Body of pancreas (tissue), 4 donors: Measurements from ENCODE around the gene LRRC4. TPM values are rescaled to one million over a fixed set of nuclear protein-coding genes. Genes with fewer than 3 reads are reported as not detected.

Source experiments
- ATAC-seq: fragments of 150-250 bp; one replicate; pipeline ENCODE4 v1.9.1; 2016
- DNase-seq, 4 donors: peaks; one replicate each; pipeline ENCODE4 v3.0.0-alpha.2; 2019
- H3K27ac ChIP-seq, 4 donors: fragments of 200-600 bp; sonication (generic); 1 replicate in 3 of 4; 2 replicates in 1 of 4; pipeline versions ENCODE4 v1.5.1 to v1.6.1; 2016 to 2019; ENCODE audit warnings: mild to moderate bottlenecking in 1 of 4, mixed read lengths in 1 of 4, moderate library complexity in 1 of 4
- H3K27me3 ChIP-seq, 2 donors: fragments of 200-600 bp; sonication (generic); one replicate each; pipeline ENCODE4 v1.6.0; 2016; ENCODE audit warnings: mild to moderate bottlenecking in 1 of 2
- H3K36me3 ChIP-seq, 2 donors: fragments of 200-600 bp; sonication (generic); replicated peaks in 1 of 2; 2 replicates each; pipeline ENCODE4 v1.5.1; 2016; ENCODE audit warnings: low read depth in 2 of 2; ENCODE audit not compliant: insufficient read depth in 1 of 2
- H3K4me1 ChIP-seq: fragments of 200-600 bp; sonication (generic); one replicate; pipeline ENCODE4 v1.6.0; 2016
- H3K4me3 ChIP-seq, 2 donors: fragments of 200-600 bp; sonication (generic); 1 replicate in 1 of 2; 2 replicates in 1 of 2; pipeline ENCODE4 v1.5.1; 2016 to 2019
- H3K9me3 ChIP-seq, 3 donors: fragments of 200-600 bp; sonication (generic); 1 replicate in 2 of 3; 2 replicates in 1 of 3; pipeline ENCODE4 v1.5.1; 2016
- POLR2A ChIP-seq, 3 donors: fragments of 450-650 bp; IDR thresholded peaks; one replicate each; pipeline ENCODE4 v1.6.1; 2016; ENCODE audit warnings: antibody characterized with exemption in 3 of 3, mild to moderate bottlenecking in 2 of 3
- WGBS, 2 donors: methylation state at CpG; one replicate each; pipeline ENCODE4 v1.1.5; 2017; 5-methylcytosine and 5-hydroxymethylcytosine counted together
- intact Hi-C: fragments of 100-400 bp; cut with DNase I; formaldehyde crosslinking; loops from one replicate; pipeline ENCODE4 v1.15.1; 2023
- total RNA-seq, 2 donors: library from RNA; depleted of rRNA; stranded (reverse); fragments of >200 nt; gene quantifications; one replicate each; pipeline ENCODE4 v1.1.0, GENCODE V29; 2016
- TF ChIP-seq, protein P1 (sequence below), 7 experiments: fragments of 450-650 bp in 4 of 7; fragments of 200-600 bp in 3 of 7; sonication (generic) in 3 of 7; IDR thresholded peaks; one replicate each; pipeline ENCODE4 v1.5.1; 2016 to 2019; ENCODE audit warnings: antibody characterized with exemption in 7 of 7

The LRRC4 gene
- total RNA-seq, 2 donors from 2014 or later: under 0.01 to 0.33 TPM

GRCh38 chr7:127988751-127989150 is 42.5 kb downstream of the LRRC4 start:
- no peak for ATAC-seq
- Histone ChIP-seq H3K4me3 (no peak overlapping the region), H3K27ac (no peak overlapping the region), H3K27me3 (no peaks in the 10 kb centered on the region), H3K4me1 (peaks cover 40% of the 10 kb centered on the region), H3K9me3 (no peaks in the 10 kb centered on the region), H3K36me3 (peaks cover 0 to 8% of the 10 kb centered on the region in 2 donors)
- no peak for DNase-seq
- no peak for TF ChIP-seq POLR2A (IDR thresholded peaks at IDR 0.05)
- TF ChIP-seq, protein P1, sequence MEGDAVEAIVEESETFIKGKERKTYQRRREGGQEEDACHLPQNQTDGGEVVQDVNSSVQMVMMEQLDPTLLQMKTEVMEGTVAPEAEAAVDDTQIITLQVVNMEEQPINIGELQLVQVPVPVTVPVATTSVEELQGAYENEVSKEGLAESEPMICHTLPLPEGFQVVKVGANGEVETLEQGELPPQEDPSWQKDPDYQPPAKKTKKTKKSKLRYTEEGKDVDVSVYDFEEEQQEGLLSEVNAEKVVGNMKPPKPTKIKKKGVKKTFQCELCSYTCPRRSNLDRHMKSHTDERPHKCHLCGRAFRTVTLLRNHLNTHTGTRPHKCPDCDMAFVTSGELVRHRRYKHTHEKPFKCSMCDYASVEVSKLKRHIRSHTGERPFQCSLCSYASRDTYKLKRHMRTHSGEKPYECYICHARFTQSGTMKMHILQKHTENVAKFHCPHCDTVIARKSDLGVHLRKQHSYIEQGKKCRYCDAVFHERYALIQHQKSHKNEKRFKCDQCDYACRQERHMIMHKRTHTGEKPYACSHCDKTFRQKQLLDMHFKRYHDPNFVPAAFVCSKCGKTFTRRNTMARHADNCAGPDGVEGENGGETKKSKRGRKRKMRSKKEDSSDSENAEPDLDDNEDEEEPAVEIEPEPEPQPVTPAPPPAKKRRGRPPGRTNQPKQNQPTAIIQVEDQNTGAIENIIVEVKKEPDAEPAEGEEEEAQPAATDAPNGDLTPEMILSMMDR (IDR thresholded peaks at IDR 0.05): no peak
- intact Hi-C loops: no loop called here
- 53 to 56% methylated on average over 1 of the region's 1 CpG for WGBS, 2 donors

DNA sequence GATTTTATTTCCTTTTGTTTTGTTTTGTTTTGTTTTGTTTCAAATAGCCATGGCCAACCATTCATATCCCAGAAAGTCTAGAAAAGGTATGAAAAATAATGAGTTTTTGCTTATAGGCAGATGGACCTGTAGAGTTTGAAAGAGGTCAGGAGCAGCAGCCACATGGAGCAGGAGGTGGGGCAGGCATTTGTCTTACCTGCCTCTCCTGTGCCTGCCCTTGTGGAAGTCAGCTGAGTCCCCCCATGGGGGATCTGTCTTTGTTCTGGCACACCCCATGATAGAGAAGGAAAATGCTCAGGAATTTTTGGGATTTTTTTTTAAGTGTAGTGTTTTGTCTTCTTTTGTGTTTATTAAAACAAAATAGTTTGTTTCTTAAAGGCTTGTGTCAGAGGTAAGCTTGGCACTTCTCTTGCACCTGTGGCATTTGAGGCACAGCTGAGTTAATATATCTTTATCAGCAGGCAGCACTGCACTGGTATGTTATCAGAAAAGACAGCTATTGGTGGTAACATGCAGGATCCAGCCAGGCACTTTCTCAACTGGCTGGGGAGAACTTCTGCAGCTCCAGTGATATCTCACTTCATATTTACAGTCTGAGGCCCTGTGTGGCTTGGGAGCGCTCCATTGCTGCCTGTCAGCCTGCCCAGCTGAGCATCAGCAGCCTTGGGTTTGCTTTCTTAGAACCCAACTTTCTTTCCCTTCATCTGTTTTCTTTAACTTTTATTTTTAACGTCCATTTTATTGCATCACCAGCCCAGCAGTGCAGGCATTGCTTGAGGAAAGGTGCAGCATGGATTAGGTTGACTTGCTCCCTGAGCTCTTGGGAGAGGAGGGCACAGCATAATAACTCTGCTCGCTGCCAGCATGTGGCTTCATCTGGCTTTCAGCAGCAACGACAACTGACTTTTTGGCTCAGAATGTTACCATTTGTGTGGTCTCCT is 44.4 kb downstream of the LRRC4 start:
- Histone ChIP-seq H3K27ac (peak overlapping the region in 2 of 4 donors; percentile 25 to 53), H3K4me1 (peaks cover 42% of the 10 kb centered on the region), H3K27me3 (no peaks in the 10 kb centered on the region), H3K9me3 (no peaks in the 10 kb centered on the region), H3K36me3 (peaks cover 0 to 8% of the 10 kb centered on the region in 2 donors), H3K4me3 (no peak overlapping the region)
- 26 to 40% methylated on average over 4 of the region's 4 CpGs for WGBS, 2 donors
- intact Hi-C loops: no loop called here
- peak; percentile 51 to 79 (median 71) for DNase-seq
- ATAC-seq: peak; percentile 82
- TF ChIP-seq, protein P1 (IDR thresholded peaks at IDR 0.05): no peak
- no peak for TF ChIP-seq POLR2A (IDR thresholded peaks at IDR 0.05)

DNA sequence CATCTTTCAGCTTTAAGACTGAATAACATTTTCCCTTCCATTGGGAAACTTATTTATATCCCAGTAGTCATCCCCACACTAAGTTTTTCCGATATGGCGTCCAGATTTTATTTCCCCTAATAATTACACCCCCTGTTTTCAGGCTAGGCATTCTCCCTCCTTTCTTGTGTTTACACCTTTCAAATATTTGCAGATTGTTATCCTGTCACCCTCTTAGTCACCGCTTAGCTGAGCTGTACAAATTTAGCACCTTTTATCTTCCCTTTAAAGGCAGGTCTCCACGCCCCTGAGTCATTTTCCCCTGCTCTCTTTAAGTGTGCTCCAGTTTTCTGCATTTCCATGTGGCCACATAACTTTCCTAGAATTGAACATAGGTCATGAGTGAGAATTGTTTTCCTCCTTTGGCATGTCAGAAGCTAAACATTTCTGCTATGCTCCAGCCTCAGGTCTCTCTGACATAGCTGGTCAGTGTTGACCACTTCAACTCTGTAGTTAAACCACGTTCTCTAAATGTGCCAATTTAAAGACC is 47.4 kb downstream of the LRRC4 start:
- WGBS, 2 donors: 30 to 36% methylated on average over 5 of the region's 5 CpGs

DNA sequence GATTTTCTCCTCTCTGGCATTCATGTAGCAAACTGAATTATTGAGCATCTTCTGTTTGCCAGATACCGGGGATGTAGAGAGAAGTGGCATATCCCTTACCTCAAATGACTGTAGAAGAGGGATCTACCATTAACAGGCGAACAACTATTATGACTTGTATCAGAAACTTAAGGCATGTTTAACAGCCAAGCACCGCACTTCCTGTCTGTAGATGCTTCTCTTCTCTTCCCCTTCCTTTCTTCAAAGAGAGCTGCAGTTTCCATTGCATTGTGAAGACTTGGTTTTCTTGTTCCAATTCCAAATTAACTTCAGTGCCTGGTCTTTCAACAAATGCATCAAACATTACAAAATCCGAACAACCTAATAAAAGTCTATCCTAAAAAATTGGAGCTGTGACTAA is 49.3 kb downstream of the LRRC4 start:
- H3K4me3 ChIP-seq: no peak overlapping the region
- 91 to 97% methylated on average over 4 of the region's 4 CpGs for WGBS, 2 donors
- H3K27ac ChIP-seq: no peak overlapping the region
- peaks cover 0 to under 1% of the 10 kb centered on the region in 2 donors for H3K36me3 ChIP-seq
- ATAC-seq: no peak
- intact Hi-C loops: no loop called here
- DNase-seq: no peak
- H3K9me3 ChIP-seq: peaks cover 0 to 3% (median 0%) of the 10 kb centered on the region in 3 donors
- H3K27me3 ChIP-seq: no peaks in the 10 kb centered on the region
- TF ChIP-seq, protein P1 (IDR thresholded peaks at IDR 0.05): no peak
- TF ChIP-seq POLR2A (IDR thresholded peaks at IDR 0.05): no peak
- peaks cover 32% of the 10 kb centered on the region for H3K4me1 ChIP-seq

More for the DNA sequence above, 47.4 kb downstream of the LRRC4 start:
- Histone ChIP-seq H3K36me3 (no peaks in the 10 kb centered on the region), H3K27ac (peak overlapping the region in 1 of 4 donors; percentile 24), H3K9me3 (peaks cover 0 to under 1% (median 0%) of the 10 kb centered on the region in 3 donors), H3K4me3 (no peak overlapping the region), H3K27me3 (no peaks in the 10 kb centered on the region), H3K4me1 (peaks cover 42% of the 10 kb centered on the region)
- DNase-seq: no peak
- no peak for TF ChIP-seq POLR2A (IDR thresholded peaks at IDR 0.05)
- TF ChIP-seq, protein P1 (IDR thresholded peaks at IDR 0.05): no peak
- peak; percentile 49 for ATAC-seq
- intact Hi-C loops: no loop called here
